Islet of Langerhans (tissue), 1 donor: ENCODE results near the gene KLF16.

Experiments
- FAIRE-seq: peaks from one replicate; lab custom pipeline; 2011; peaks lifted over from hg19 to GRCh38; lab: Jason Lieb, UNC

The KLF16 gene

GRCh38 chr19:1819341-1820255 is 43.8 kb downstream of the KLF16 start:
- FAIRE-seq = no peak

- no peak for FAIRE-seq
Observed at GRCh38 chr19:1818549-1819195, 44.7 kb downstream of the KLF16 start.

GRCh38 chr19:1817553-1818179 is 45.7 kb downstream of the KLF16 start:
- no peak for FAIRE-seq

- FAIRE-seq = no peak
Observed at GRCh38 chr19:1816530-1817298, 46.7 kb downstream of the KLF16 start.

GRCh38 chr19:1815605-1816529 is 47.5 kb downstream of the KLF16 start:
- FAIRE-seq = no peak

- no peak for FAIRE-seq
Observed at GRCh38 chr19:1814833-1815604, 48.4 kb downstream of the KLF16 start.

- no peak for FAIRE-seq
Observed at GRCh38 chr19:1814391-1814790, 49.0 kb downstream of the KLF16 start.

- no peak for FAIRE-seq
Observed at GRCh38 chr19:1813192-1814182, 49.9 kb downstream of the KLF16 start.

- no peak for FAIRE-seq
Observed at GRCh38 chr19:1812426-1813191, 50.8 kb downstream of the KLF16 start.

- FAIRE-seq = no peak
Observed at GRCh38 chr19:1811942-1812425, 51.4 kb downstream of the KLF16 start, which contains the start of gene ATP8B3. ATP8B3 (minus strand) TSS chr19:1812276; CDS start chr19:1811736, 540 bp downstream.

- FAIRE-seq = no peak
Observed at GRCh38 chr19:1811472-1811894, 51.9 kb downstream of the KLF16 start.

GRCh38 chr19:1810439-1811160 is 52.8 kb downstream of the KLF16 start:
- FAIRE-seq = no peak

GRCh38 chr19:1809678-1810077 is 53.7 kb downstream of the KLF16 start:
- FAIRE-seq = no peak

- FAIRE-seq = no peak
Observed at GRCh38 chr19:1808395-1808731, 55.0 kb downstream of the KLF16 start.

- no peak for FAIRE-seq
Observed at GRCh38 chr19:1807695-1808394, 55.5 kb downstream of the KLF16 start.

- no peak for FAIRE-seq
Observed at GRCh38 chr19:1807030-1807694, 56.2 kb downstream of the KLF16 start.
